GM19468 (cell line): ENCODE data around the gene TBC1D22B.
A peak's percentile ranks its signal among the peaks of the same experiment; 100 is the strongest.

Experiments used
- ATAC-seq: cut with Tn5 transposase; IDR thresholded peaks from one replicate; pipeline ENCODE4 v1.9.1; 2021; ENCODE audit warnings: mild to moderate bottlenecking, moderate library complexity, moderate number of reproducible peaks; ENCODE audit not compliant: unreplicated experiment; ENCODE audit errors: extremely low read depth

The TBC1D22B gene

DNA sequence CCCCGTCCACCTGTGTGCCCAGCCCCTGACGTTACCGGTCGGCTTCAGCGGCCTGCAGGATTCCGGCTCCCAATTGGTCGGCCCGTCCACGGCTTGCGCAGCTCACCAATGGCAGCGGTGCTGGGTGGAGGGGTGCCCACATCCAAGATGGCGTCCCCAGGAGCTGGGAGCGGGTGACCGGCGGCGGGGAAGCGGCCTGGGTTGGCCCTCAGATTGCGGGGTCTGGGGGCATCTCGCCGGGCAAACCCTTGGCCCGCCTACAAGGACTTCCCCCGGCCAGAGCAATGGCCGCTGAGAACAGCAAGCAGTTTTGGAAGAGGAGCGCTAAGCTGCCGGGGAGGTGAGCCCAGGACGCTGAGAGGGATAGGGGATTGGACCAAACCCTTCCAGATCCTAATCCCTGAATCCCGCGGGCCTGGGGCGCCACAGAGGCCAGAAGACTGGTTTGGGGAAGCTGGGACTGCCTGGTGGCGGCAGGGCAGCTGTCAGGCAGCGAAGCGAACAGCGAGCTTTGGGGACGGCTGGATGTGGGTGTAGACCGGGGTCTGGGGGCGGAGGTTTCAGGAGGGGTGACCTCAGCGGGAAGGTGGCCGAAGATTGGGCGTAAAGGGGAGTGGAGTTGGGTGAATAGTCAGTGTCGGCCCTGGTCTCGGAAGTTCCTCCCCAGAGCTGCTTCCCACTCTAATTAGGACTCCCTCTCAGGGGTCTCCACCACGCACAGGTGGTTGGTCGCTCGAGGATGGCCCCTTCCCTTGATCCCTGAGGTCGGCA, at the start of gene TBC1D22B, which contains the start of gene TMEM217:
Gene TBC1D22B (plus strand): TSS at position 139 of the 771 bp plus-strand sequence. CDS start 146 bp downstream, at position 285.
Gene TMEM217 (minus strand): TSS at position 511 of the 771 bp plus-strand sequence. CDS start 39,114 bp downstream, outside the sequence.
- ATAC-seq: peak; percentile 66

GRCh38 chr6:37207903-37208456, 49.6 kb upstream of the TBC1D22B start:
- ATAC-seq: peak; percentile 24

- ATAC-seq: no peak
These were observed 48.8 kb upstream of the TBC1D22B start for GRCh38 chr6:37208793-37209192.

DNA sequence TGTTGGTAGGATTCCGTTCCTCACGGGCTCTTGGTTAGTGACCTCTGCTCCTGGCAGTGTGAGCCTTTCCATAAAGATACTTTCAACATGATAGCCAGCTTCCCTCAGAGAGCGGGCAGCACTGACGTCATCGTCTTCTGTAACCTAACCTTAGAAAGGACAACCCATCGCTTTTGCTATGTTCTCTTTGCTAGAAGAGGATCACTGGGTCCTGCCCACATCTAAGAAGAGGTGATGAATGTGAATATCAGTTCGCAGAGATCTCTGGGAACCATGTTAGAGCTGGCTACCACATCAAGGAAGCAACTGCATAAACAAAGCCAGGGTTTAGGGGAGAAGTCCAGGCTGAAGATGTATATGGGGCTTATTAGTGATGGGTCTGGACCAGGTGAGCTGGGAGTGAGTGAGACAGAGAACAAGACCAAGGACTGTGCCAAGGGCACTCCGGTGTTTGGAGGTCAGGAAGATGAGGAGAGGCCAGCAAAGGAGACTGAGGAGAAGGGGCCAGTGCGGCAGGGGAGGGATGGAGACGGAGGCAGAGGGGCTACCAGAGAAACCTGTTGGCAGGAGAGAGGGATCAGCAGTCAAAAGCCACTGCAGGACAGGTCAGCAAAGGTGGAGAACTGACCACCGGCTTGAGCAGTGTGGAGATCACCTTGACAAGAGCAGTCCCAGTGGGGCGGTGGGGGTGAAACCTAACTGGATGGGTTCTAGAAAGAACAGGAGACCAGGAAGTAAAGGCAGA, 47.9 kb upstream of the TBC1D22B start:
- no peak for ATAC-seq

DNA sequence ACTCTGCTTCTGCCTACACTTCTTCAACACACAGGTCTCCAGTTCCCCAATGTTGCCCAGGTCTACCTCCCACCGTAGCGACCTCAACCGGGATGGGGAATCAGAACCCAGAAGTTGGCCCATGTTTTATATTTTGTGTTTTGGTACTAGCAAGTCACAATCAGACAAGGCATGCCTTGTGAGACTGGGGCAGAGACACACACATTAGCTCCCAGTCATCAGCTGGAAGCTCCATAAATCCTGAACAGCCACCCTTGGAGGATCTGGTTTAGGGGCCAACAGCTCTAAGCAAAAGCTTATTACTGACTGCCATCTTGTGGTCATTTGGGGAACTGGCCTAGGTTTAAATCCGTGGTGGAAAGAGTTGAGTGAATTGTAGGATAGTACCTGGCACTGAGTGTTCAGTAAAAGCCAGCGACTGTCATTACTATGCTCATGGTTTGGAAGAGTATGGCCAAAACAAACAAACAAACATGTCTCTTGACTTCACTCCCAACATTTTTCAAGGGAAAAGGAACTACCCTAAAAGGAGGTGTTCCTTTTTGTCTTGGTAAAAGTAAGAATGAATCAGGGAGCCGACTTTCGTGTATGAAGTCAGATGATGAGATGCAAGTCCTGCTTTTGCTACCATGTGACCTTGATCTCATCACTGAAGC, 47.1 kb upstream of the TBC1D22B start:
- no peak for ATAC-seq

DNA sequence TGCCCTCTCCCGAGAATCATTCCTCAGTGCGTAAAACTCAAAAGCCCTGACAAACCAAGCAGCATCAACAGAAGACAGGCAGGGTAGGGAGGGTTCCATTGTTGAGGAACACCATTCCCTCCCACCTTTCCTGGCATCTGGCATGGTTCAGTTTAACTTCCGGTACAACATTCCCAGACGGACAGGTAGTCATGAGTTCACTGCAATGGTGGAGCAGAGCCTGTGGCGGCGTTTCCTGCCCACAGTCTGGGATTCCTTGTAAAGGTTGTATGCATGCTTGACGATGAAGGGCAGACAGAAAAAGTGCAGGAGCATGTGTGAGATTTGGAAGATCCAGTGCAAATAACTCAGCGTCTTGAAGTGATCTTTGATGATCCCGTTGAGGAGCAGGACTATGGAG, 45.3 kb upstream of the TBC1D22B start:
- ATAC-seq: no peak

DNA sequence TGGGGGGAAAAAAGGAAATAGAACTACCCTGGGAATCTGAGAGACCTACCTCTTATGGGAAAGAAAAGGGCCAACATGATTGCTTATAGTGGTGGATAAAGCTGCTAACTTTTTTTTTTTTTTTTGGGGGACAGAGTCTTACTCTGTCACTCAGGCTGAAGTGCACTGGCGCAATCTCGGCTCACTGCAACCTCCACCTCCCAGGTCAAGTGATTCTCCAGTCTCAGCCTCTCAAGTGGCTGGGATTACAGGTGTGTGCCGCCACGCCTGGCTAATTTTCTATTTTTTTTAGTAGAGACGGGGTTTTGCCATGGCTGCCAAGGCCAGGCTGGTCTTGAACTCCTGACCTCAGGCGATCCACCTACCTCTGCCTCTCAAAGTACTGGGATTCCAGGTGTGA, 39.5 kb upstream of the TBC1D22B start:
- no peak for ATAC-seq

- no peak for ATAC-seq
These were observed 39.1 kb upstream of the TBC1D22B start for GRCh38 chr6:37218511-37218910.

DNA sequence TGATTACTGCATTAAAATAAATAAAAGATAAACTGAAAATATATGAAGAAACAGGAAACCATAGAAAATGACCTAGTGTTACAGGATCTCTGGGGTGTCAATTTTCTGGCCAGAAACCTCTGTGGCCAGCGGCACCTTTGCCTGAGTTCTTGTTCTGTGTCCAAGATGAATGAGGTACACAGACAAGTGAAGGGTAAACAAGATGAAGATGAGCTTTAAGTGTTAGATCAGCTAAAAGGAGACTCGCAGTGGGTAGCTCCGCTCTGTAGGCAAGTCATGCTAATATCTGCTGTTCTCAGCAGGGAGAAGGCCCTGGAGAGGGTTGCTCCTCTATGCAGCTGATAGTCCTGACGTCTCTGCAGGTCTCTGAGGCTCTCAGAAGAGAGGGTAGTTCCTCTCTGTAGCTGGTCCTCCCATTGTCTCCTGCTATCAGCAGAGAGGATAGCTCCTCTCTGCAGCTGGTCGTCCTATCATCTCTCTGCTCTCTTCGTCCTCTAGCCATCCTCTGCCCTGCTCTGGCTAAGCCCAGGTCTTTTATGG, 35.9 kb upstream of the TBC1D22B start:
- ATAC-seq: no peak

GRCh38 chr6:37222125-37222967, 35.2 kb upstream of the TBC1D22B start:
- peak; percentile 89 for ATAC-seq

DNA sequence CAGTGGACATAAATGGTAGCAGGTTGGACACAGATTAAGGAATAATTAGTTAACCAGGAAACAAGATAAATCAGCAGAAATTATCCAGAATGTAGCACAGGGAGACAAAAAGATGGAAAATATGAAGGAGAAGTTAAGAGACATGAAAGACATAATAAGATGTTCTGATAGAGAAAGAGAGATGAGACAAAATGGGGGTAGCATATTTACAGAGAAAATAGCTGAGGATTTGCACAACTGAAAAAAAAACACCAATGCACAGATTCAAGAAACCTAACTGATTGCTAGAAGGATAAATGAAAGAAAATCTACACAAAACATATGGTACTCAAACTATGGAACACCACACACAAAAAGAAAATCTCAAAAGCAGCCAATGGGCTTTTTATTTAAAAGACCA, 34.6 kb upstream of the TBC1D22B start:
- no peak for ATAC-seq

DNA sequence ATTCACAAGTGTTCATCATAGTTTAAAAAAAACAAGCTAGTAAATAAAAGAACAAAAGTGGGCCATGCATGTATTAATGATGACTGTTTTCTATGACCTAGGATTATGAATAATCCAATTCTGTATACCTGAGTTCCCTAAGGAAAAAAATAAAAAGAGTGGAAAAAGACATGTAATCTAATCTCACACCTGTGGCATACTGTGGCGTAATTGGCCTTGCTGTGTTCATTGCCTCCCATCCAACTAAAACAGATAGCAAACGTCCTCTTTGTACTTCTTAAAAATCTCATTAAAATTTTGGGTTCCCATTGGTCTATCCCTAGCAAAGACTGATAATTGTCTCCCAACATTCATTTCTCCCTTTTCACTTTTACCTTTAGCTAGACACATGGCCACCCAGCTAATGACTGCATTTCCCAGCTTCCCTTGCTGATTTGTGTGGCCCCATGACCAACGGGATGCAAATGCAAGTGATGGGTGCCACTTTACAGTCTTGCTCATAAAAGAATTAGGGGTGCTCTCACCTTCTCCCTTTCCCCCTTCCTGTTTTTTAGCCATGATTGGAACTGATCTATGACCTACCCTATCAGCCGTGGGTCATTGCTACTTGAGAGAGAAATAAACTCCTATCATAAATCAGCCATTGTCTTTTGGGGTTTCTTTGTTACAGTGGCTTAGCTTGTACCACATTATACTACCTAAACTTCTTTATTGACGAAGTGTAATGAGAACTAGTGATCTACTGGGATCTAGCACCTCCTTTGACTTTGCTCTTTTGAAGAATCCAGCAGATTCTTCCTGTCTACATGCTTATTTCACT, 32.0 kb upstream of the TBC1D22B start:
- no peak for ATAC-seq

DNA sequence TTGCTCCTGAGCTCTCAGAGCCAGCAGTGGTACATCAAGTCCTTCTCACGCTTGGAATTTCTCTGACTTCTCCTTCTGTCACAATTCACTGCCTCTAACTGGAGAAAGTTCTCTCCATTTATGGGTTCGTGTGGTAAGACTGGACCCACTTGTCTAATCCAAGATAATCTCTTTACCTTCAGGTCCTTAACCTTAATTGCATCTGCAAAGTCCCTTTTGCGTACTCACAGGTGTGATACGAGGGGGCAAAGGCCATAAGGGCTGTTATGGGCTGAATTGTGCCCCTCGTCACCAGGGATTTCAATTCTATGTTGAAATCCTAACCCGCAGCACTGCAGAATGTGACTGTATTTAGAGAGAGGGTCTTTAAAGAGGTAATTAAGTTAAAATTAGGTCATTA, 27.5 kb upstream of the TBC1D22B start:
- no peak for ATAC-seq

DNA sequence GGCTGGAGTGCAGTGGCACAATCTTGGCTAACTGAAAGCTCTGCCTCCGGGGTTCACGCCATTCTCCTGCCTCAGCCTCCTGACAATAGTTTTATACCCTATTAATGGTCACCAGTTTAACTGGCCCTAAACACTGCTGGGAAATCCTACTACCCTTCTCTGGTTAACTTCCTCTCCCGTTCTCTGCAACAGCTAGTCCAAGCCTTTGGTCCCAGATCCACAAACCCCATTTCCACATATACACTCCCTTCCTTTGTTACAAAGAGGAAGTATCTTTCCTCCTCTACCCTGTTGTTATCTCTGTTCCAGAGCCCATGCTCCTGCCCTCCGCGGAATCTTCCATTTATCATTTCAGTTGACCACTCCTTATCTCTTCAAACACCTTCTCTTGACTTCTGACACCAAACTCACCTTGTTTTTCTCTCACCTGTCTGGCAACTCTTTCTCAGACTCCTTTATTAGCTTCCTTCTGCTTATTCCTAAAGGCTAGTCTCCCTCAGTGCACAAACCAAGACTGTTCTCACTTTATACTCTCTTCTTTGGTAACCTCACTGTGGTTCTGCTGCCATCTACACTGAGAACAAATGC, 25.0 kb upstream of the TBC1D22B start:
- no peak for ATAC-seq

GRCh38 chr6:37233541-37233940, 24.0 kb upstream of the TBC1D22B start:
- ATAC-seq: no peak

GRCh38 chr6:37236921-37237320, 20.7 kb upstream of the TBC1D22B start:
- no peak for ATAC-seq

GRCh38 chr6:37237789-37238188, 19.8 kb upstream of the TBC1D22B start:
- ATAC-seq: no peak

- ATAC-seq: no peak
These were observed 19.2 kb upstream of the TBC1D22B start for GRCh38 chr6:37238381-37238780.
